GM12892 (cell line): ENCODE results near the gene EIF4EBP2.

ENCODE experiments used
- POLR2A ChIP-seq: IDR thresholded peaks from 2 replicates; pipeline ENCODE4 v1.6.1; 2011; ENCODE audit warnings: low read depth, low read length, control low read depth
- TAF1 ChIP-seq: IDR thresholded peaks from 2 replicates; pipeline ENCODE4 v1.6.1; 2011; ENCODE audit warnings: low read depth, mild to moderate bottlenecking, control low read depth, low read length, borderline replicate concordance

- no peak for TF ChIP-seq TAF1
- TF ChIP-seq POLR2A: no peak
Measured at GRCh38 chr10:70461397-70462348, 57.7 kb downstream of the EIF4EBP2 start.
